ENCODE data around the gene KIF4B.
"Not testable (repeated sequence)": the region's sequence is repeated elsewhere in the genome, so short reads cannot be mapped to it uniquely, and the experiment has no call there.

The KIF4B gene

DNA sequence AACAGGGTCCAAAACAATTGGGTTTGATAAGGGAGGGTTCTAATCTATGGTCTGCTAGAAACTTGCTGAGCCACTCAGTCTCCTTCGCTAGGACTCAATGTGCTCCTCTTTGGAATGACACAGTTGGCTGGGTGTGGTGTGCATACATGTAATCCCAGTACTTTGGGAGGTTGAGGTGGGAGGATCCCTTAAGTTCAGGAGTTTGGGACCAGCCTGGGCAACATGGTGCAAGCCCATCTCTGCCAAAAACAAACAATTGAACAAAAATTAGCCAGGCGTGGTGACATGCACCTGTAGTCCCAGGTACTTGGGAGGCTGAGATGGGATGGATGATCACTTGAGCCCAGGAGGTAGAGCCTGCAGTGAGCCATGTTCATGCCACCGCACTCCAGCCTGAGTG lies 2.7 kb upstream of the KIF4B start:
- no peak for DNase-seq

DNA sequence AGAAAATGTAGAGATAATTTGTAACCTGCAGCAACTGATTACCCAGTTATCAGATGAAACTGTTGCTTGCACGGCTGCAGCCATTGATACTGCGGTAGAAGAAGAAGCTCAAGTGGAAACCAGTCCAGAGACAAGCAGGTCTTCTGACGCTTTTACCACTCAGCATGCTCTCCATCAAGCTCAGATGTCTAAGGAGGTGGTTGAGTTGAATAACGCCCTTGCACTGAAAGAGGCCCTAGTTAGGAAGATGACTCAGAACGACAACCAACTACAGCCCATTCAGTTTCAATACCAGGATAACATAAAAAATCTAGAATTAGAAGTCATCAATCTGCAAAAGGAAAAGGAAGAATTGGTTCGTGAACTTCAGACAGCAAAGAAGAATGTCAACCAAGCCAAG lies 1.7 kb downstream of the KIF4B start:
- DNase-seq: no peak

DNA sequence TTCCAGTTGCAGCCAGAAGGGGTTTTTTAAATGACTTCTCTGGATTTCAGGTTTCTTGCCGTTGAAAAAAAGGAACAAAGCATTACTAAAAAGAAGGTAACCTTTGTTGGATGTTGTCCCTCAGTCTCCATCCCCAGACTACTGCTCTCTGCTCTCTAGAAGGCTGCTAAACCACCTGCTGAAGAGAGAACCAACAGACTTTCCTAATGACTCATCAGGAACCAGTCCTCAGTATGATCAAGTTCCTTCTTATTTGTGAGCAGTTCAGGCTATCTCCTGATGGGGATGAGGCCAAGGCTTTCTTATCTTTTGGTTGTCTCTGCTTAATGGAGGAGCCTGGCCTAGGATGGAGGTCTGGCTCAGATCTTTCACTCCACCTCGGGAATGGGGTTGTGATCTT lies 4.1 kb downstream of the KIF4B start:
- no peak for DNase-seq

DNA sequence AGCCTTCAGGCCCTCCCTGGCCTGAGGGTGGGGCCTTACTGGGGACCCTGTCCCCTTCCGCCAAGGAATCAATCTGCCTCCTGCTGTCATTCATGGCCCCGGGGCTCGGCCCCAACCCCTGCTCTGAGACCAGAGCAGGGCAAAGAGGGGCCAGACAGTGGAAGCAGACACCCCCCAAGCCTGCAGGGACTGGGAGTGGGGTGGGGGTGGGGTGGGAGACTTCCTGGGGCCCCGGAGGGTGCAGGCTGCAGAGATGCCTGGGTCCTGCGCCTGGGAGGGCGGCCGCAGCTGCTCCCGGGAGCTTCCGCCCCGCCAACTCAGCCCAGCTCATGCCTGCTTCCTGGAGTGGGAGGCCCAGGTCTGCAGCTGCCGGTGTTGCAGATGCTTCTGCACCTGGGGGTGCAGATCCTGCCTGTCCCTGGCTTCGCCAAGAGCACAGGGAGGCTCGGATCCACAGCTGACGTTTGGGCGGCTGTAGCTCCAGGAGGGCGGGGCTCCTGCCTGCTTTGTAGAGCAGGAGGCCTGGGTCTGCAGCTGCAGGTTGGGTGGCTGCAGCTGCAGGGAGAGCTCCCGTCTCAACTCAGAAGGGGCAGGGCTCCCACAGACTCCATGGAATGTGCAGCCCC lies 6.2 kb downstream of the KIF4B start:
- DNase-seq: no peak

DNA sequence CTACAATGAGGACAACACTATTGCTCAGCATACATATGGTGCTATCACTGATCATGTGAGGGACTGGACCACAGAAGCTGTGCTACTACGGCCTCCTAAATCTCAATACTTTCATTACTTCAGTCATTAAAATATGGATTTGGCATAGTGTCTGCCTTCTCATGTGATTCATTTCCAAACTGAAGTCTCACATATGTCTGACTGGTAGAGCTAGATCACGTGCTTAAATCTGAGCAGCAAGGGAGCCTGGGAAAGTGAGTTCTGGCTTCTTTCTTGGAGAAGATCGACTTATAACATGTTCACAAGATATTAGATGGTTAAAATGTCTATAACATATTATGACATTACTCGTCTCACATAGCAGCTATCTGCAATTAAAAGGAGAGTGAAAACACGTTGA lies 8.3 kb downstream of the KIF4B start:
- DNase-seq: no peak

DNA sequence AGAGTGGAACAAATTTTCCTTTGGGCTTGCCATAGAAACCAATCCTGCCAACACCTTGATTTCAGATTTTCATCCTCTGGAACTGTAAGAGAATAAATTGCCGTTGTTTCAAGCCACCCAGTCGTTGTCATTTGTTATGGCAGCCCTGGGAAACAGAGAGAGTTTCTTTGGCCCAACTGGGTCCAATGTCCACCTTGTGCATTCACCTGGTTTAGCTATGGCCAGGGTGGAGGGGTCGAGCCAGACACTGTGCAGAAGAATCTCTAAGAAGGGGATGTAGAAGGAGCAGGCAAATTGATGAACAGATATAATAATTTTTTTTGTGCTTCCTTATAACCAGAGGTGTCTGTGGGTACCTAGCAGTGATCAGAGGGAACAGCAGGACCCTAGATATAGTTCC lies 9.8 kb downstream of the KIF4B start:
- no peak for DNase-seq

DNA sequence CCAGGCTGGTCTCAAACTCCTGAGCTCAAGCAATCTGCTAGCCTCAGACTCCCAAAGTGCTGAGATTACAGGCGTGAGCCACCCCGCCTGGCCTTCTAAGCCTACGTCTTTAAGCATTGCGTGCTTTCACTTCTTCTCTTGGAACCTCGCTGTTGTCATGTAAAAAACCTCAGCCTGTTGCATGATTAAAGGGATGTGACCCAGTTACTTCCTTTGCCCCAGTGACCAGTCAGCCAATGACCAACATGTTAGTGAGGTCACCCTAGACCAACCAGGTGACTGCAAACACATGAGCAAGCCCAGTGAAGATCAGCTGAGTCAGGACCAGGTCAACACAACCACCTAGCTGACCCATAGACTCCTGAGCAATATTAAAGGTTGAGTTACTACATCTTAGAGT lies 10.5 kb downstream of the KIF4B start:
- DNase-seq: no peak

DNA sequence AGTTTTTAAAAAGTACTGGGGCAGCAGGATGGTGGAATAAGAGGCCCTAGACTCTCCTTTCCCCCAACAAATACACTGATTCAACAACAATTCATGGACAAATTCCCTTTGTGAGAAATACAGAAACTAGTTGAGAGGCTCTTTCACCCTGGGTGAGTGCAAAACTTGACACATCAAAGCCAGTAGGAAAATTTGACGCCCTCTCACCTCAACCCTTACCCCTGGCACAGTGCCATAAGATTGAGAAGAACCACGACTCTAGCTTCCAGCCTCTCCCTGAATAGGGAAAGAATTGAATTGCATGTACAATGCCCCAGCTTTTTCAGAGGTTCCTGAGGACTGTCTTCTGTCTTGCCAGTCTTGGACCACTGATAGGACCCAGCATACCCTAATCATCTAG lies 12.3 kb downstream of the KIF4B start:
- no peak for DNase-seq

DNA sequence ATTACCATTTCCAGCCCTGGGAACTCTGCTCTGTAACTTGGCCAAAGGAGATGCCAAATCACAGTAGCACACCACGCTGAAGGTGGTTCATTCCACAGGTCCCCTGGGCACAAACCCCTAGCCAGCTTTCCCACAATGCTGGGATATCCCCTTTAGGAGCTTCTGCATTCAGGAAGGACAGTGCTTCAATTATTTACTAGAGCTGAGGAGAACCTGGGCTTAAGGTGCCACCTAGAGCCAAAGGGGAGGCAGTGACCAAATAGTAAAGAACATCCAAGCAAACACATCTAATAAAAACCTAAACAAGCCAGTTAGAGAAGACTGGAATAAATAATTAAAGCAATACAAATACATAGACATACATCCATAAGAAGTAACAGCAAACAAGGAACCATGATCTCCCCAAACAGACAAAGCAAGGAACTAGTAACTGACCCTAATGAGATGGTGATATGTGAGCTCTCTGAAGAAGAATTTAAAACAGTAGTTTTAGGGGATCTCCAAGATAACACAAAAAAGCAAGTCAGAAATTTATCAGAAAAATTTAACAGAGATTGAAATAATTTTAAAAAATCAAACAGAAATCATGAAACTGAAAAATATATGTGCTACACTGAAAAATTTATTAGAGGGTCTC lies 14.6 kb downstream of the KIF4B start:
- DNase-seq: no peak

DNA sequence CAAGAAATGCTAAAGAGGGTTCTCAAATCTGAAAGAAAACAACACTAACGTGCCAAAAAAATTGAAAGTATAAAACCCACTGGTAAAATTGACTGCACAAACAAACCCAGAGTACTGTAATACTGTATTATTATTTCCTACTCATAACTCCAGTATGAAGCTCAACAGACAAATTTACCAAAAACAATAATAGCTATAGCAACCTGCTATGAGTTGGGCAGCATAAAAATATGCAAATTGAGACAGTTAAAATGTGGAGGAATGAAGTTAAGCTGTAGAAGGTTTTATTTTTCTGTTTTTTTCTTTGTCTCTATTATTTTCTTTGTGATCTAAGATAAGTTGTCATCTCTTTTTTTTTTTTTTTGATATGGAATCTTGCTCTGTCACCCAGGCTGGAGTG lies 15.7 kb downstream of the KIF4B start:
- DNase-seq: no peak

DNA sequence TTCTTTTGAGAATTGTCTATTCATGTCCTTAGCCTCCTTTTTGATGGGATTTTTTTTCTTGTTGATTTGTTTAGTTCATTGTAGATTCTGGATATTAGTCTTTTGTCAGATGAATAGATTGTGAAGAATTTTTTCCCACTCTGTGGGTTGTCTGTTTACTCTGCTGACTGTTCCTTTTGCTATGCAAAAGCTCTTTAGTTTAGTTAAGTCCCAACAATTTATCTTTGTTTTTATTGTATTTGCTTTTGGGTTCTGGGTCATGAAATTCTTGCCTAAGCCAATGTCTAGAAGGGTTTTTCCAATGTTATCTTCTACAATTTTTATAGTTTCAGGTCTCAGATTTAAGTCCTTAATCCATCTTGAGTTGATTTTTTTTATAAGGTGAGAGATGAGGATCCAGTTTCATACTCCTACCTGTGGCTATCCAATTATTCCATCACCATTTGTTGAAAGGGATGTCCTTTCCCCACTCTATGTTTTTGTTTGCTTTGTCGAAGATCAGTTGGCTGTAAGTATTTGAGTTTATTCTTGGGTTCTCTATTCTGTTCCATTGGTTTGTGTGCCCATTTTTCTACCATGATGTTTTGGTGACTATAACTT lies 20.7 kb downstream of the KIF4B start:
- not testable (repeated sequence) for DNase-seq

DNA sequence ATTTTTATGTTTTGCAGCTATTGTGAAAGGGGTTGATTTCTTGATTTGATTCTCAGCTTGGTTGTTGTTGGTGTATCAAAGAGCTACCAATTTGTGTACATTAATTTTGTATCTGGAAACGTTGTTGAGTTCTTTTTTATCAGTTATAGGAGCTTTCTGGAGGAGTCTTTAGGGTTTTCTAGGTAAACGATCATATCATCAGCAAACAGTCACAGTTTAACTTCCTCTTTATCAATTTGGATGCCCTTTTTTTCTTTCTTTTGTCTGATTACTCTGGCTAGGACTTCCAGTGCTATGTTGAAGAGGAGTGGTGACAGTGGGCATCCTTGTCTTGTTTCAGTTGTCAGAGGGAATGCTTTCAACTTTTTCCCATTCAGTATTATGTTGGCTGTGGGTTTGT lies 21.5 kb downstream of the KIF4B start:
- DNase-seq: not testable (repeated sequence)

DNA sequence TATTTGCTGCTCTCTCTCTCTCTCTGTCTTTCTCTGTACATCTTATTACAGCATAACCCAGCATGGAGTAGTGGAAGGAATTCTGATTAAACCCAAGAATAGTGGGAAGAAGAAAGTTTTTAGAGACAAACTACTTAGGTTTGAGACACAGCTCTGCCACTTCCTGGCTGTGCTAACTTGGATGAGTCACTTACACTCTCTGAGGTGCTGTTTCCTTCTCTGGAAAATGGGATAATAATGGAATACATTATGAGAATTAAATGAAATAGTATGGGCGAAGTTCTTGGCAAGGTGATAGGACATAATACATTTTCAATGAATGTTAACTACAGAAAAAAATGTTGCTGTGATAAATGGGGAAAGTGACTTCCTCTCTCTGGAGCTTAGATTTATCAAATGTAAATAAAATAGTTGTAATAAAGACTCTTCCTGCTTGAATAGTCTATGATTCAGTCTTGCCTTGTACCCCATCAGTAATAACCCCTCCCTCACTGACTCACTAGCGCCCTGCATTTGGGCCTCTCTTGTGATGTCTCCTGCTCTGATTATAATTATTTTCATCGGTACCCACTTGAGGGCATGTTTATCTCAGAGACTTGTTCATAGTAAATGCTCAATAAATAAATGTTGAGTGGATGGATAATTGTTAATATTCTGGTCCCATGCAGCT lies 27.6 kb downstream of the KIF4B start:
- DNase-seq: no peak

DNA sequence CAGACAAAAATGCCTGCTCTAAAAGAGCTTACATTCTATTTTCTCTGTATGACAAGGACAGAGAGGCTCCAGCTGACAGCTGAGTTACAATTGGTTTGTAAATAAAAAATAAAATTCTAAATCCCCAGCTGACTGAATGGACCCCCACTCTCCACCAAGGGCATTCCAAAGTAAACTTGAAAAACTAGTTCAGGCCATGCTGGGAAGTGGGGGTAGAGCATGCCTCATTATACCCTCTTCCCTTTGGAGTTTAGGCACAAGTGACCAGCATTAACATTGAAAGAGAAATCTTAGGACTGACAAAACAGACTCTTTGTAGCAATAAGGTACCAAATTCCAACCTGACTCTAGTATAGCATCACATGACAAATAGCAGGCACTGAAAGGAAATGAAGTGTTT lies 31.0 kb downstream of the KIF4B start:
- no peak for DNase-seq

DNA sequence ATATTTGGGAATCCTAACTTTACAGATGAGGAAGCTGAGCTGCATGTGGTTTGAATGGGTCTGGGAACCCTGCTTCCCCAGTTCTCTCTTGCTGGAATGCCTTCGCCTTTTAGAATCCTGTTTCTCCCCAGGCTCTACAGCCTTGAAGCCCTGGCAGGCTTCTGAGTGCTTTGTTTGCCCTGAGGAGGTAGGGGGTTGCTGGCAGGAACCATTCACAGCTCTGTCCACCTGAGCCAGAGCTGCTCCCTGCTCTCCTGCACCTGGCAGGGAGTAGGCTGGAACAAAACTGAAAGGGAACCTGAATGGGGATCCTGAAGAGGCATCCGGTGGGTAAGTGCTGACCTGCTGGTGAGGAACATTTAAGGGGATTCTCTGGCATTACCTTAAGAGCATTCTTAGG lies 33.0 kb downstream of the KIF4B start:
- no peak for DNase-seq

DNA sequence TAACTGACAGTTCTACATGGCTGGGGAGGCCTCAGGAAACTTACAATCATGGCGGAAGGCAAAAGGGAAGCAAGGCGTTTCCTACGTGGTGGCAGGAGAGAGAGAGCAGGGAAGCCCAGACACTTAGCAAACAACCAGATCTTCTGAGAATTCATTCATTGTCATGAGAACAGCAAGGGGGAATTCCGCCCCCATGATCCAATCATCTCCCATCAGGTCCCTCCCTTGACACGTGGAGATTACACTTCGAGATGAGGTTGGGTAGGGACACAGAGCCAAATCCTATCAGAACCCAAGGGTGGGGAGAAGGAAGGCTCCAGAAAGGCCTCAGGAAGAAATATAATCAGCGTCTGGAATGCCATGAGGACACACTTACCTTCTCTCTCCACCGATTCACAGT lies 34.3 kb downstream of the KIF4B start:
- DNase-seq: no peak

DNA sequence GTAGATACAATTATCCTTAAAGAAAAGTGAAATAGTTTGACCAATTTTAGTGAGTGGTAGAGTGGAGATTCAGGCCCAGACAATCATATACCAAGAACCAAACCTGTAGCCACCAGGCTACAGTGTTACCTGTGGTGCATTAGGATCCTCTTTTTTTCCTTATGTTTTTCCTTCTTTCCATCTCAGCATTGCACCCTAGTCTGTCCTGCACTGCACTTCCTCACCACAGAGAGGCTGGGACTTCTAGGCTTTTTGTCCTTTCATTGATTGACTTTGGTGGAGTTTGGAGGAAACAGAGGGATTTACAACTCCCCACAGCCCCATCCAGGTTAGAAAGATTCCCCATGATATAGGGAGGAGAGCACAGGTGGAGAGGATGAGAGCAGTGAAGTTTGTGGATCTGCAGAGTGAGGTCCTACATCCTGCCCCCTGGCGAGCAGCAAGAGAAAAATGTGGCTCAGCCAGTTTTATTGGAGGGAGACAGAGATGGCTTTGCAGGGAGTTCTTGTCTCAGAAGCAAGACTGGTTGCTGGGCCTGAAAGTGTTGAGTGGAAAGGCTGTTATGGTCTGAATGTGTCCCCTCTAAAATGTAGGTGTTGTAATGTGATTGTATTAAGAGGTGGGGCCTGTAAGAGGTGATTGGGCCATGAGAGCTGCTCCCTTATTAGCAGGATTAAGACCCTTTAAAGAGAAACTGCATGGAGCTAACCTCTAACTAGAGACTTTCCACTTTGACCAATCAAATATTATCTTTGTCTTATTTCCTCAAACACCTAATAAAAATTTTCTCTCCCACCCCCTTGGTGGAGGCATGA lies 36.2 kb downstream of the KIF4B start:
- no peak for DNase-seq

DNA sequence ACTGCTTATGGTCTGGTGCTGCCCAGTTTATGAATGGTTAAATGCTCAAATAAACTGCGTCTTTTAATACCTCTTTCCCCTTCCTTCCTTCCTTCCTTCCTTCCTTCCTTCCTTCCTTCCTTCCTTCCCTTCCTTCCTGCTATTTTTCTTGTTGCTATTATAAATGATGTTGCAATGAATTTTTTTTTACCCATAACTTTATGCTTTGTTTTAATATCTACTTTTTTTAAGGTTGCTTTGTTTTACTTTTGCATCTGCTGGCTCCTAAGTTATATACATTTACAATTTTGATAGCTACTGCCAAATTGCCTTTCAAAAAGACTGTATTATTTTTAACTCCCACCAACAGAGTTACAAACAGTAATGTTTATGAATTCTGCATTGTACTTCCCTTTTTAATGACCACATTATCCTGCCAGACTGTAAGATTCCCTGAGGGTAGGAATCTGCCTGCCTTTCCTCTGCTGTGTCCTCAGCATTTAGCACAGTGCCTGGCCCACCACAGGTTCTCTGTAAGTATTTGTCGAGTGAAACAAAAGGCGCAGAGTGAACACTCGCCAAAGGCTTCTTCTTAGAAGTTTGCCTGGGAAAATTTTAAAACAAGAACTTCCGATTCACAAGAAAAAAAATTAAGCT lies 36.9 kb downstream of the KIF4B start:
- no peak for DNase-seq

DNA sequence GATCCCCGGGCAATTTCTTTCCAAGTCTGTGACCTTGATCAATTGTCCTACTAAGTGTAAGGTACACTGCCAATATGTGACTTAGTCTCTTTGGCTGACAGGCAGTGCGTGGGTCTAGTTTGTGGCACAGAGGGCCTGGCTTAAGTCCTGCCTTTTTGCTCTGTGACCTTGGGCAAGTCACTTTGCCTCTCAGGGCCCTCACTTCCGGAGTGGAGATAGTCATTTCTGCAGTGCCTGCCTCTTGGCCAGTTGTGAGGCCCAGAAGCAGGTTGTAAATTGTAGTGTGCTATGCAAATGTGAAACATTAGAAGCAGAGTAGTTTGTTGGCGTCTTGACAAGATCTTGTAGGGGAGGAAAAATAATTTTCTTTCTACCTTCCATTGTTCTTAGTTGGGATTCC lies 39.0 kb downstream of the KIF4B start:
- DNase-seq: no peak

DNA sequence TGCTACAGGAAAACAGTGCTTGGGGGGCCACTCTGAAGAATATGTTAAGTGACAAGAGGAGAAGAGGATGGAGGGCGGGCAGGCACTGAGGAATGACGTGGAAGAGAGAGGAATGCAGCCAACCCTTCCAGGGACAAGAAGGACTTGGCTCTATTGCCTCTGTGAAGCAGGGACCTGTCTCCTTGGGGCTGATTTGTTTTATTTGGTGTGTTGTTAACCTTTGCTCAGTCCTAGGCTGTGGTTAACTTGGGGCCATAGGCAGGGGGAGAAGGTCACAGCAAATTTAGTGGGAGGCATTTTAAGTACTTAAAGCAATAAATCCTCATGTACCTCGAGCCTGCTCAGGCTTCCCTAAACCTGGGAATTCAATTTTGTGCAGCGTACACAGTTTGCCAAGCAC lies 39.9 kb downstream of the KIF4B start:
- no peak for DNase-seq

DNA sequence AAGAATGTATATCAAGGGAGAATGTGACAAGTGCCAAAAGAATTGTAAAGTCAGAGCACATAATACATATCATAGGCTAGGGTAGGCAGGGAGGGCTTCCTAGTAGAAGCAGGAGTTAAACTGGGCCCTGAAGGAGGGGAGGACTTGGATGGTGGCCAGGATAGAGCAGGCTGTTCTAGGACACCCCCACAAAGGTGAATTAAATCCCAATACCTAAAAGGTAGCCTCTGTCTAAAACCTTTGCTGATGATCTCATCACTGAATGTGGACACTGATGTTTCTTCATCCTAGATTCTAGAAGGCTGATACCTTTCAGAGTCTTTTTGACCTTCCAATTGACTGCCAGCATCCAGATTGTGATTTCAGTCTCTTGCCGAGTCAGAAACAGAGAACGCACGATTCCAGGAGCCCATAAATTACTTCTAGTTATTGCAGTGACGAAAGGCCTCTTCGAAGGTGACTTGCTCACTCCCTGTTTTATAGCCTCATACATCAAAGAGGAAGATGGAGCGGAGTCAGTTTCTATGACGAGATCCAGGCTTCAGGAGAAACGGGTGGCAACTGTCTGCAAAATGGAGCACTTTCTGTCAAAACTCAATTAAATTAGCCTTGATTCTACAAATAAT lies 43.2 kb downstream of the KIF4B start:
- DNase-seq: no peak

DNA sequence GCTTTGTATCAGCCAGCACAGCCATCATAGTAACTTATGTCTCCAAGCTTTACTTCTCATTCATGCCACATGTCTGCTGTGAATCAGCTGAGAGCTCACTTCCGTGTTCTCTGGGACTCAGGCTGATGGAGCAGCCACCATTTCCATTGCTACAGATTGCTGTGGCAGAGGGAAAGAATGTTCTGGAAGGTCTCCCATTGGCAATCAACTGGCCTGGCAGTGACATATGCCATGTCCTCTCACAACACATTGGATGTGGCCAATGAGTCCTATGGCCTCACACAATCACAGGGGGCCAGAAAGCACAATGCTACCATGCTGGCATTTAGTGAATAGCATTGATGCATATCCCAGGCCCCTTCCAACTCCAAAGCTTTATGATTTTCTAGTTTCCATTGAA lies 44.1 kb downstream of the KIF4B start:
- no peak for DNase-seq

Measured in NCI-H1930 (cell line).